ENCODE data around the gene GFAP. TPM values are rescaled to one million over a fixed set of nuclear protein-coding genes. Genes with fewer than 3 reads are reported as not detected.
A peak's percentile ranks its signal among the peaks of the same experiment; 100 is the strongest.

The GFAP gene
- total RNA-seq, 1 donor, result under 0.01 TPM

GRCh38 chr17:44905006-44906000 lies 10.0 kb downstream of the GFAP start:
- H4K20me1 ChIP-seq (ENCODE audit: insufficient read depth, low read length), result no peaks in the 10 kb centered on the region
- peak; percentile 62 for DNase-seq (ENCODE audit: insufficient read length, low spot score, missing footprints)
- H3K4me1 ChIP-seq (ENCODE audit: insufficient read depth, low read length), result peaks cover 64% of the 10 kb centered on the region

GRCh38 chr17:44904001-44904984 lies 11.0 kb downstream of the GFAP start:
- no peak overlapping the region for H2AFZ ChIP-seq (ENCODE audit: low read length)
- peaks cover under 1% of the 10 kb centered on the region for H3K79me2 ChIP-seq (ENCODE audit: insufficient read depth, low read length)
- no peaks in the 10 kb centered on the region for H3K36me3 ChIP-seq (ENCODE audit: insufficient read depth, low read length)
- H3K9me3 ChIP-seq (ENCODE audit: low read depth, low read length), result no peaks in the 10 kb centered on the region
- TF ChIP-seq CTCF (IDR thresholded peaks at IDR 0.05; ENCODE audit: extremely low read depth, low read depth, low read length), result no peak
- no peaks in the 10 kb centered on the region for H4K20me1 ChIP-seq (ENCODE audit: insufficient read depth, low read length)
- H3K4me3 ChIP-seq (ENCODE audit: insufficient read depth, low read length), result no peak overlapping the region
- H3K4me1 ChIP-seq (ENCODE audit: insufficient read depth, low read length), result peaks cover 62% of the 10 kb centered on the region
- H3K27ac ChIP-seq (ENCODE audit: low read depth, low read length), result no peak overlapping the region
- DNase-seq (ENCODE audit: insufficient read length, low spot score, missing footprints), result peak; percentile 63
- no peaks in the 10 kb centered on the region for H3K27me3 ChIP-seq (ENCODE audit: insufficient read depth, low read length)
- no peak overlapping the region for H3K4me2 ChIP-seq (ENCODE audit: insufficient read depth, low read length)

More at GRCh38 chr17:44905006-44906000, 10.0 kb downstream of the GFAP start:
- Histone ChIP-seq H3K79me2 (ENCODE audit: insufficient read depth, low read length) (no peaks in the 10 kb centered on the region), H2AFZ (ENCODE audit: low read length) (peak overlapping the region; percentile 66), H3K27me3 (ENCODE audit: insufficient read depth, low read length) (no peaks in the 10 kb centered on the region), H3K9me3 (ENCODE audit: low read depth, low read length) (no peaks in the 10 kb centered on the region), H3K27ac (ENCODE audit: low read depth, low read length) (peak overlapping the region; percentile 84), H3K36me3 (ENCODE audit: insufficient read depth, low read length) (no peaks in the 10 kb centered on the region), H3K4me3 (ENCODE audit: insufficient read depth, low read length) (no peak overlapping the region), H3K4me2 (ENCODE audit: insufficient read depth, low read length) (peak overlapping the region; percentile 52)
- no peak for TF ChIP-seq CTCF (IDR thresholded peaks at IDR 0.05; ENCODE audit: extremely low read depth, low read depth, low read length)

GRCh38 chr17:44903012-44903685 lies 12.2 kb downstream of the GFAP start:
- no peak overlapping the region for H3K27ac ChIP-seq (ENCODE audit: low read depth, low read length)
- peaks cover 63% of the 10 kb centered on the region for H3K4me1 ChIP-seq (ENCODE audit: insufficient read depth, low read length)
- no peaks in the 10 kb centered on the region for H3K36me3 ChIP-seq (ENCODE audit: insufficient read depth, low read length)
- H3K4me2 ChIP-seq (ENCODE audit: insufficient read depth, low read length), result no peak overlapping the region
- no peak overlapping the region for H3K4me3 ChIP-seq (ENCODE audit: insufficient read depth, low read length)
- no peaks in the 10 kb centered on the region for H3K9me3 ChIP-seq (ENCODE audit: low read depth, low read length)
- no peak for TF ChIP-seq CTCF (IDR thresholded peaks at IDR 0.05; ENCODE audit: extremely low read depth, low read depth, low read length)
- DNase-seq (ENCODE audit: insufficient read length, low spot score, missing footprints), result peak; percentile 30
- H3K79me2 ChIP-seq (ENCODE audit: insufficient read depth, low read length), result peaks cover 11% of the 10 kb centered on the region
- no peaks in the 10 kb centered on the region for H3K27me3 ChIP-seq (ENCODE audit: insufficient read depth, low read length)
- no peaks in the 10 kb centered on the region for H4K20me1 ChIP-seq (ENCODE audit: insufficient read depth, low read length)
- H2AFZ ChIP-seq (ENCODE audit: low read length), result no peak overlapping the region

All from osteoblast (primary cell).